GM18505 (cell line): ENCODE measurements around the gene MVB12B.
"Not testable (repeated sequence)": the region's sequence is repeated elsewhere in the genome, so short reads cannot be mapped to it uniquely, and the experiment has no call there.

Experiments used
- ATAC-seq: cut with Tn5 transposase; IDR thresholded peaks from one replicate; pipeline ENCODE4 v1.9.1; 2021; ENCODE audit not compliant: unreplicated experiment
- POLR2A ChIP-seq: IDR thresholded peaks from 4 replicates; pipeline ENCODE4 v1.6.1; 2011; ENCODE audit warnings: borderline replicate concordance; ENCODE audit not compliant: insufficient read depth, insufficient read length; ENCODE audit errors: extremely low read depth

Gene MVB12B

DNA sequence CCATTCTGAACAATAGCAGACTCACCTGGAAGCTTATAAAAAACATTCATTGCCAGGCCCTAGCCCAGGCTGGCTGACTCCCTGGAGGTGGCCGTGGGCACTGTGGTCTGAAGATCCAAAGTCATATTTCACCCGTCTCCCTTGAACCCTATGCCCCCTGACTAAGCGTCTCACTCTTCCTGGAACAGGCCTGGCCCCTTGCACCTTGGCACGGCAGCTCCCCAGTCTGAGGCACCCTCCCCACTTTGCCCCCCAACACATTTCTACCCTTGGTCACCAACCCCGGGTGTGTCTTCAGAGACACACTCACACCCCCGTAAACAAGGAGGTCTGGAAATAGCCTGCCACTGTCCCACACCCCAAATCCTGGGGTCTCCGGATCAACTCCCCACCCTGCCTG, 218.5 kb downstream of the MVB12B start:
- ATAC-seq = no peak
- TF ChIP-seq POLR2A = no peak

GRCh38 chr9:126546036-126546435, 219.4 kb downstream of the MVB12B start:
- ATAC-seq = no peak
- TF ChIP-seq POLR2A = no peak

GRCh38 chr9:126548312-126548711, 221.7 kb downstream of the MVB12B start:
- no peak for TF ChIP-seq POLR2A
- ATAC-seq = no peak

- no peak for TF ChIP-seq POLR2A
- no peak for ATAC-seq
Measured at GRCh38 chr9:126549246-126550006, 222.8 kb downstream of the MVB12B start.

GRCh38 chr9:126550891-126551351, 224.3 kb downstream of the MVB12B start:
- ATAC-seq = no peak
- TF ChIP-seq POLR2A = no peak

DNA sequence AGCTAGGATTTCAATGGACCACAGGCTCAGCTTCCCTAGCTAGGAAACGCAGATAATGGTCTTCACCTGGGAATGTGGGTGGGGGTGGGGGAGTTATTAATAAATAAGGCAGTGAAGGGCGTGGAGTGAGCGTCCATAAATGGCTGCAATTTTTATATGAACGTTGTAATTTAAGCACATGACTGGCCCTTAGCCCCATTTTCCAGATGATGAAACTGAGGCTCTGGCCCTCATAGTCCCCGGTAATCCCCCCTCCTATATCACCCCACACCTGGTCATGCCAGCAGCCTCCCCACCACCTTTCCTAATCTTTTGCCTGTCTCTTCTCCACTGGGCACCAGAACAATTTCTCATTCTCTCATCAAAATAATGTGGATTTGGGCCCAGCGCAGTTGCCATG, 225.2 kb downstream of the MVB12B start:
- no peak for TF ChIP-seq POLR2A
- ATAC-seq = no peak

DNA sequence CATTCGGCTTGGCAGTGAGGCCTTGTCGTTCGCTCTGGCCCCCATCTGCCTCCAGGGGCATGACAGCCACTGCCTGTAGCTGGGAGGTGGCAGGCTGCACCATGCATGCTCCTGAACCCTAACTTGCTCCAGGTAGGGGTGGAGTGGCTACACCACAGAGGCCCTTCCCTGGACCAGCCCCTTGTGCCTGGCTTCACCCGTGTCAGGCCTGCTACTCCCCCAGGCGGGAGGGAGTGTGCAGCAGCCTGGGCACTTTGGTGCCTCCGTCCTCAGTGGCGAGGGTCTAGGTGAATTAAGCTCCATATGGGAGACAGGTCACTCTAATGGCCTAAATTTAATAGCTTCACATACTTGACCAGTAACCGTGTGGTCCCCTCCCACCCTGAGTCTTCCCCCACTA, 227.7 kb downstream of the MVB12B start:
- no peak for ATAC-seq
- TF ChIP-seq POLR2A = no peak

GRCh38 chr9:126555421-126555820, 228.8 kb downstream of the MVB12B start:
- not testable (repeated sequence) for ATAC-seq
